ENCODE measurements around the gene RHBDF1. TPM values are rescaled to one million over a fixed set of nuclear protein-coding genes. Genes with fewer than 3 reads are reported as not detected.

Gene RHBDF1
- total RNA-seq, 1 experiment from 2014 or later = 62.9 TPM

GRCh38 chr16:74051-74746 is 1.8 kb upstream of the RHBDF1 start:
- H3K4me2 ChIP-seq = no peak overlapping the region
- H3K4me3 ChIP-seq = no peak overlapping the region
- no peak for TF ChIP-seq EZH2 (IDR thresholded peaks at IDR 0.05; ENCODE audit: low read depth)
- no peak for TF ChIP-seq CTCF (conservative IDR thresholded peaks at IDR 0.05)
- H3K9me2 ChIP-seq (ENCODE audit: insufficient read depth) = no peaks in the 10 kb centered on the region
- no peaks in the 10 kb centered on the region for H3K9me3 ChIP-seq (ENCODE audit: insufficient read depth, low read depth)
- DNase-seq = no peak
- H3K79me2 ChIP-seq (ENCODE audit: low read depth) = peaks cover 6% of the 10 kb centered on the region; the same call in 1 of the 2 replicates
- H2AFZ ChIP-seq = no peak overlapping the region
- no TSS peak for BruUV-seq (replicated peaks)
- no peaks in the 10 kb centered on the region for H3K36me3 ChIP-seq (ENCODE audit: low read depth)
- POLR2A ChIA-PET (ENCODE audit: unreplicated experiment) = no interaction called here
- H3K27me3 ChIP-seq (ENCODE audit: insufficient read depth, low read depth) = no peaks in the 10 kb centered on the region
- H3K4me1 ChIP-seq (replicated peaks; ENCODE audit: insufficient read depth) = peaks cover 51% of the 10 kb centered on the region
- CTCF ChIA-PET = interaction anchor here (0.6 kb wide), 1 partner anchor 714 kb away, joined by 3 read pairs; the partner anchor contains the start of genes CHTF18 and RPUSD1
- peaks cover 34% of the 10 kb centered on the region; the same call in 1 of the 2 replicates for H3F3A ChIP-seq (ENCODE audit: insufficient read depth, low read depth)
- no peak overlapping the region for H3K27ac ChIP-seq
- intact Hi-C loops (cut with micrococcal nuclease; ENCODE audit: unreplicated experiment) = no loop called here
- no peaks in the 10 kb centered on the region for H4K20me1 ChIP-seq (ENCODE audit: insufficient read depth)

GRCh38 chr16:71540-72401 is 660 bp downstream of the RHBDF1 start:
- ChIA-PET CTCF (interaction anchor here (0.6 to 1.0 kb wide), 2 partner anchors 33 to 281 kb away, joined by 3 to 7 read pairs; no protein-coding TSS in a partner anchor), POLR2A (ENCODE audit: unreplicated experiment) (no interaction called here)
- peak overlapping the region; percentile 92 for H3K4me2 ChIP-seq
- no peaks in the 10 kb centered on the region; the same call in 1 of the 2 replicates for H4K20me1 ChIP-seq (ENCODE audit: insufficient read depth)
- H3K9me2 ChIP-seq (ENCODE audit: insufficient read depth) = no peaks in the 10 kb centered on the region
- H3K9me3 ChIP-seq (ENCODE audit: insufficient read depth, low read depth) = no peaks in the 10 kb centered on the region
- H3K27me3 ChIP-seq (ENCODE audit: insufficient read depth, low read depth) = no peaks in the 10 kb centered on the region
- peaks cover 3% of the 10 kb centered on the region; the same call in 1 of the 2 replicates for H3K79me2 ChIP-seq (ENCODE audit: low read depth)
- peak overlapping the region; percentile 78 for H3K4me3 ChIP-seq
- peak; percentile 86 to 90 for DNase-seq
- peaks cover 39% of the 10 kb centered on the region for H3K4me1 ChIP-seq (replicated peaks; ENCODE audit: insufficient read depth)
- peaks cover 28% of the 10 kb centered on the region; the same call in 1 of the 2 replicates for H3F3A ChIP-seq (ENCODE audit: insufficient read depth, low read depth)
- TF ChIP-seq CTCF (conservative IDR thresholded peaks at IDR 0.05) (0 out of 2 replicates have a peak, but pooled peaks have one; percentile 5), EZH2 (IDR thresholded peaks at IDR 0.05; ENCODE audit: low read depth) (no peak)
- H3K36me3 ChIP-seq (ENCODE audit: low read depth) = no peaks in the 10 kb centered on the region
- H3K27ac ChIP-seq = peak overlapping the region; percentile 46
- peak overlapping the region; percentile 70 for H2AFZ ChIP-seq
- BruUV-seq (replicated peaks) = TSS peak; percentile 98
- intact Hi-C loops (cut with micrococcal nuclease; ENCODE audit: unreplicated experiment) = no loop called here

DNA sequence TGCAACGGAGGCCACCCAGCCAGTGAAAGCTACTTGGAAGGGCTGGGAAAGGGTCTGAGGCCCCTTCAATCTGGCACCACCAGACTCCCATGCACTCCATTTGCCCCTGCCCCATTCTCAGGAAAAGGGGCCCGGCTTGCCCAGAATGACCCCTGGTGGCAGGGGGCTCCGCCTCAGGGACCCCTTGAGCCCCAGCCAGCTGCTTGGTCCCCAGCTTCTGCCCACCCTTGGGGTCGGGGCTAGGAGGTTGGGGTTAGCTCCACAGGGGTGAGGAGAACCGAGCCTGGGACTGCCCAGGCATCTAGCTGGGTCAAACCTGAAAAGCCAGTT is 1.3 kb downstream of the RHBDF1 start:
- Histone ChIP-seq H3K27ac (peak overlapping the region; percentile 35; the same call in 1 of the 2 replicates), H3K27me3 (ENCODE audit: insufficient read depth, low read depth) (no peaks in the 10 kb centered on the region), H3K4me2 (peak overlapping the region; percentile 92), H3K9me3 (ENCODE audit: insufficient read depth, low read depth) (no peaks in the 10 kb centered on the region), H3K79me2 (ENCODE audit: low read depth) (peaks cover 3% of the 10 kb centered on the region; the same call in 1 of the 2 replicates), H4K20me1 (ENCODE audit: insufficient read depth) (no peaks in the 10 kb centered on the region; the same call in 1 of the 2 replicates), H3K9me2 (ENCODE audit: insufficient read depth) (no peaks in the 10 kb centered on the region), H2AFZ (peak overlapping the region; percentile 70; the same call in 1 of the 2 replicates), H3K4me3 (peak overlapping the region; percentile 78), H3F3A (ENCODE audit: insufficient read depth, low read depth) (peaks cover 22% of the 10 kb centered on the region; the same call in 1 of the 2 replicates), H3K4me1 (replicated peaks; ENCODE audit: insufficient read depth) (peaks cover 33% of the 10 kb centered on the region), H3K36me3 (ENCODE audit: low read depth) (no peaks in the 10 kb centered on the region)
- no TSS peak for BruUV-seq (replicated peaks)
- ChIA-PET CTCF (interaction anchor here (0.6 to 1.0 kb wide), 2 partner anchors 33 to 282 kb away, joined by 3 to 7 read pairs; no protein-coding TSS in a partner anchor), POLR2A (ENCODE audit: unreplicated experiment) (interaction anchor here (0.9 kb wide), 1 partner anchor 18 kb away, joined by 6 read pairs; the partner anchor contains the start of genes POLR3K and SNRNP25)
- no peak for TF ChIP-seq EZH2 (IDR thresholded peaks at IDR 0.05; ENCODE audit: low read depth)
- 0 out of 2 replicates have a peak, but pooled peaks have one; percentile 6 for TF ChIP-seq CTCF (conservative IDR thresholded peaks at IDR 0.05)
- intact Hi-C loops (cut with micrococcal nuclease; ENCODE audit: unreplicated experiment) = no loop called here
- DNase-seq = no peak

Measured in PC-9 (cell line).